PC-9 (cell line): ENCODE results near the gene ITSN2.

ENCODE experiments used
- CTCF ChIP-seq: fragments of 200-600 bp; sonication (generic); conservative IDR thresholded peaks from 2 replicates; pipeline ENCODE4 v1.6.1; 2017; ENCODE audit warnings: mixed run types, antibody characterized with exemption, mild to moderate bottlenecking, moderate library complexity
- EZH2 ChIP-seq: fragments of 200-600 bp; sonication (generic); IDR thresholded peaks from 2 replicates; pipeline ENCODE4 v1.8.0; 2017; ENCODE audit warnings: antibody characterized with exemption, low read depth

GRCh38 chr2:24179683-24180082 lies 180.7 kb downstream of the ITSN2 start:
- no peak for TF ChIP-seq CTCF
- no peak for TF ChIP-seq EZH2
